Gastrocnemius medialis (tissue), 4 donors: Measurements from ENCODE around the gene SEC14L1. TPM values are rescaled to one million over a fixed set of nuclear protein-coding genes. Genes with fewer than 3 reads are reported as not detected.

Experiments used
- ATAC-seq, 2 donors: fragments of 150-250 bp; one replicate each; pipeline ENCODE4 v1.9.1; 2016
- DNase-seq, 2 donors: peaks; one replicate each; pipeline ENCODE4 v3.0.0-alpha.2; 2019
- H3K27ac ChIP-seq, 4 donors: fragments of 200-600 bp; sonication (generic); 1 replicate in 1 of 4; 2 replicates in 3 of 4; pipeline ENCODE4 v1.5.1; 2016 to 2018; ENCODE audit warnings: mild to moderate bottlenecking in 2 of 4, moderate library complexity in 1 of 4
- H3K27me3 ChIP-seq, 3 donors: fragments of 200-600 bp; sonication (generic) in 2 of 3; 1 replicate in 1 of 3; 2 replicates in 2 of 3; pipeline versions ENCODE4 v1.5.1 to v1.6.0; 2016 to 2019; ENCODE audit warnings: mild to moderate bottlenecking in 1 of 3, moderate library complexity in 1 of 3
- H3K36me3 ChIP-seq, 2 donors: fragments of 200-600 bp; sonication (generic) in 1 of 2; one replicate each; pipeline ENCODE4 v1.5.1; 2017 to 2018
- H3K4me1 ChIP-seq, 2 donors: fragments of 200-600 bp; sonication (generic) in 1 of 2; one replicate each; pipeline ENCODE4 v1.5.1; 2016 to 2017; ENCODE audit warnings: mild to moderate bottlenecking in 2 of 2
- H3K4me3 ChIP-seq, 4 donors: fragments of 200-600 bp; sonication (generic) in 3 of 4; 1 replicate in 1 of 4; 2 replicates in 3 of 4; pipeline ENCODE4 v1.5.1; 2016 to 2019; ENCODE audit warnings: mild to moderate bottlenecking in 2 of 4
- H3K9me3 ChIP-seq, 3 donors: fragments of 200-600 bp; sonication (generic) in 2 of 3; 1 replicate in 1 of 3; 2 replicates in 2 of 3; pipeline ENCODE4 v1.5.1; 2016 to 2019
- POLR2A ChIP-seq, 2 donors: fragments of 450-650 bp; IDR thresholded peaks; one replicate each; pipeline ENCODE4 v1.6.1; 2017; ENCODE audit warnings: antibody characterized with exemption in 2 of 2, mild to moderate bottlenecking in 2 of 2, moderate library complexity in 2 of 2
- in situ Hi-C, 4 donors: fragments of 200-750 bp; cut with MboI; loops; one replicate each; pipeline versions ENCODE4 v1.15.0 to v1.8.0; 2017; ENCODE audit warnings: low sequenced_read_pairs in 4 of 4
- intact Hi-C: fragments of 100-400 bp; cut with DNase I; formaldehyde crosslinking; loops from one replicate; pipeline ENCODE4 v1.15.1; 2023; ENCODE audit warnings: low total_unique reads
- total RNA-seq, 4 donors: library from RNA; depleted of rRNA; stranded (reverse); fragments of >200 nt; gene quantifications; one replicate each; pipeline versions ENCODE4 v1.1.0 to v1.2.3, GENCODE V29; 2016
- TF ChIP-seq, protein P1 (sequence below), 5 experiments: fragments of 450-650 bp in 3 of 5; fragments of 200-600 bp in 2 of 5; sonication (generic) in 2 of 5; IDR thresholded peaks in 4 of 5; conservative IDR thresholded peaks in 1 of 5; 1 replicate in 4 of 5; 2 replicates in 1 of 5; pipeline ENCODE4 v1.5.1; 2016 to 2019; ENCODE audit warnings: antibody characterized with exemption in 5 of 5, mild to moderate bottlenecking in 3 of 5, moderate library complexity in 3 of 5

SEC14L1 gene
- total RNA-seq, 4 donors from 2014 or later: 55.0 to 94.1 (median 73.7) TPM

DNA sequence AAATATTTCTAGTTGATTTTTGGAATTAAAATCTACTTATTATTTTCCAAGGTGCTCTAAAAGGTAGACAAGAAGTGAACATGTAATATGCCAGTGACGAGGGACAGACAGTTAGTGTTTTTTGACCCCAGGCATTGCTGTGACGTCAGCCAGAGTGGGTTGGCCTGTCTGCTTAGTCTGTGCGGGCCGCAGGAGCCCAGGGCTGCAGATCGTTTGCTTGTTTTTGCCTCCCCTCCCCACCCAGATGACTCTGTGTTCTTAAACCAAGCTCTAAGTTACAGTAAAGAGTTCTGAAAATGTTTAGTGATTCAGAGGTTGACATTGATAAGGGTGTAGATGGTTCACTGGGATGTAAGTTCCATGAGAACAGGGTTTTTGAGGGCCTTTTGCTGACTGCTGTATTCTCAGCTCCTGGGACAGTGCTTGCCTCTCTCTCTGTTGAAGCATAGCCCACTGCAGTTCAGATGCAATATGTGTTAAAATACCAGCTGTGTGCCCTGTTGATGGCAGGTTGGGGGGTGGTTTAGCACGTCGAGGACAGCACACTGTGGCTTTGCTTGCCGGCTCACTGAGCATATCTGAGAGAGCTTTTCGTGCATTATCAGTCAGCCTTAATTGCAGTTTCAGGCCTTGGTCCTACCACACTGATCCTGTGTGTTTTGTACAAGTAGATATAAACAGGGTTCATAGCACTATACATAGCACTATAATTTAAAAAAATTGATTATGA lies 64.8 kb downstream of the SEC14L1 start:
- H3K27ac ChIP-seq: peak overlapping the region; percentile 2 to 34 (median 13)
- peaks cover 2 to 90% of the 10 kb centered on the region in 2 donors for H3K36me3 ChIP-seq
- DNase-seq: no peak
- H3K4me1 ChIP-seq: peaks cover 31 to 34% of the 10 kb centered on the region in 2 donors
- H3K9me3 ChIP-seq: no peaks in the 10 kb centered on the region
- in situ Hi-C loops (no loop called here), intact Hi-C loops (loop anchor here (5.0 kb wide), 1 partner anchor 43 kb away; no protein-coding TSS in a partner anchor)
- ATAC-seq: no peak
- H3K27me3 ChIP-seq: no peaks in the 10 kb centered on the region
- TF ChIP-seq, protein P1, sequence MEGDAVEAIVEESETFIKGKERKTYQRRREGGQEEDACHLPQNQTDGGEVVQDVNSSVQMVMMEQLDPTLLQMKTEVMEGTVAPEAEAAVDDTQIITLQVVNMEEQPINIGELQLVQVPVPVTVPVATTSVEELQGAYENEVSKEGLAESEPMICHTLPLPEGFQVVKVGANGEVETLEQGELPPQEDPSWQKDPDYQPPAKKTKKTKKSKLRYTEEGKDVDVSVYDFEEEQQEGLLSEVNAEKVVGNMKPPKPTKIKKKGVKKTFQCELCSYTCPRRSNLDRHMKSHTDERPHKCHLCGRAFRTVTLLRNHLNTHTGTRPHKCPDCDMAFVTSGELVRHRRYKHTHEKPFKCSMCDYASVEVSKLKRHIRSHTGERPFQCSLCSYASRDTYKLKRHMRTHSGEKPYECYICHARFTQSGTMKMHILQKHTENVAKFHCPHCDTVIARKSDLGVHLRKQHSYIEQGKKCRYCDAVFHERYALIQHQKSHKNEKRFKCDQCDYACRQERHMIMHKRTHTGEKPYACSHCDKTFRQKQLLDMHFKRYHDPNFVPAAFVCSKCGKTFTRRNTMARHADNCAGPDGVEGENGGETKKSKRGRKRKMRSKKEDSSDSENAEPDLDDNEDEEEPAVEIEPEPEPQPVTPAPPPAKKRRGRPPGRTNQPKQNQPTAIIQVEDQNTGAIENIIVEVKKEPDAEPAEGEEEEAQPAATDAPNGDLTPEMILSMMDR (IDR thresholded peaks at IDR 0.05 in 4 of 5, conservative IDR thresholded peaks at IDR 0.05 in 1 of 5): no peak
- no peak for TF ChIP-seq POLR2A (IDR thresholded peaks at IDR 0.05)
- no peak overlapping the region for H3K4me3 ChIP-seq

DNA sequence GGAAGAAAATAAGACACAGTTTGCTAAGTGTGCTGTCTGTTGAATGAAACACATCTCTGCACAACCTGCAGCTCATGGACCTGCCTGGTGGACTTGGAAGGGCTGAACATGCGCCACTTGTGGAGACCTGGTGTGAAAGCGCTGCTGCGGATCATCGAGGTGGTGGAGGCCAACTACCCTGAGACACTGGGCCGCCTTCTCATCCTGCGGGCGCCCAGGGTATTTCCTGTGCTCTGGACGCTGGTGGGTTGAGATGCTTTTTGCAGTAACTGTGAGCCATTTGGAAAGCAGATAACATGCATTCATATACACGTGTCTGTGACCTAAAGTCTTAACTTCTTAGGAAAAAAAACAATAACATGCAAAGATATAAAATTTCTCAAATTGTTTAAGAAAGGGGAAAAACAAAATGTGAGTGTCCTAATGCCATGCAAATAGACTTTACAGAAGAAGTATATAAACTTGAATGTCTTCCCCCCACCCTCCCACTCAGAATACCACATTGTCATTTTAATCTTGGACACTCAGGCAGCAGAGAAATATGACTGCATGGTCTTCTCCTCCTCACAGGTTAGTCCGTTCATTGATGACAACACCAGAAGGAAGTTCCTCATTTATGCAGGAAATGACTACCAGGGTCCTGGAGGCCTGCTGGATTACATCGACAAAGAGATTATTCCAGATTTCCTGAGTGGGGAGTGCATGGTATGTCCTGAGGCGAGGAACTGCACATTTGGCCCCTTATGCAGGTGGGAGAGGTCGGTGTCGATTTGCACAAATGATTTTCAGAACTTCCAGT lies 65.6 kb downstream of the SEC14L1 start:
- peaks cover 32 to 38% of the 10 kb centered on the region in 2 donors for H3K4me1 ChIP-seq

DNA sequence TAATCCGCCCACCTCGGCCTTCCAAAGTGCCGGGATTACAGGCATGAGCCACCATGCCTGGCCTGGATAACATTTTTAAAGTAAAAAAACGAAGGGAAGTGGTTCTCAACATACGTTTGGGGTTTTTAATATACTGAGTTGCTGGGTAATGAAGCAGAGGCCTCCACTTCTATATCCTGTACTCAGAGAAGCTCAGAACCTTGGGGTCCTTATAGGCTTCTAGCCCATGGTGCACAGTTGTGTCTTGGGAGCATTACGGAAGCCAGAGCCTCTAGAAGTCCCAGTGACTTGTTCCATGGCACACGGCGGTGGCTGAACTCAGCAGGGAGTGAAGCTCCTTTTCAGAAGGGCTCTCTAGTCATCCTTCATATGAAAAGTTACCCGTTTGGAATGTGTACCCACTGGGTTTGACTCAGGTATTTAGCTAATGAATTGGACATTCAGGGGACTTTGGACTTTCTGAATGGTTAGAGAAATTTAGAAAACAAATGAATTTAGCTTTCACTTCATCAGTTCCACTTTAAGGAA lies 67.0 kb downstream of the SEC14L1 start:
- DNase-seq: no peak
- in situ Hi-C loops (no loop called here), intact Hi-C loops (loop anchor here (2.0 to 5.0 kb wide), 3 partner anchors 39 to 121 kb away; no protein-coding TSS in a partner anchor)
- Histone ChIP-seq H3K9me3 (no peaks in the 10 kb centered on the region), H3K36me3 (peaks cover 2 to 90% of the 10 kb centered on the region in 2 donors), H3K4me3 (no peak overlapping the region), H3K4me1 (peaks cover 32 to 38% of the 10 kb centered on the region in 2 donors), H3K27me3 (no peaks in the 10 kb centered on the region), H3K27ac (peak overlapping the region; percentile 73 to 86 (median 80))
- ATAC-seq: no peak
- TF ChIP-seq, protein P1 (IDR thresholded peaks at IDR 0.05 in 4 of 5, conservative IDR thresholded peaks at IDR 0.05 in 1 of 5): no peak
- TF ChIP-seq POLR2A (IDR thresholded peaks at IDR 0.05): no peak

More for the DNA sequence above, 65.6 kb downstream of the SEC14L1 start:
- no peak for DNase-seq
- Histone ChIP-seq H3K27me3 (no peaks in the 10 kb centered on the region), H3K9me3 (no peaks in the 10 kb centered on the region), H3K27ac (peak overlapping the region in 3 of 4 donors; percentile 78 to 86 (median 81)), H3K4me3 (no peak overlapping the region), H3K36me3 (peaks cover 2 to 90% of the 10 kb centered on the region in 2 donors)
- in situ Hi-C loops: no loop called here
- intact Hi-C loops: loop anchor here (5.0 kb wide), 1 partner anchor 44 kb away; no protein-coding TSS in a partner anchor
- peak in 1 of 2 donors; percentile 17 for TF ChIP-seq POLR2A (IDR thresholded peaks at IDR 0.05)
- TF ChIP-seq, protein P1 (IDR thresholded peaks at IDR 0.05 in 4 of 5, conservative IDR thresholded peaks at IDR 0.05 in 1 of 5): no peak
- ATAC-seq: no peak

DNA sequence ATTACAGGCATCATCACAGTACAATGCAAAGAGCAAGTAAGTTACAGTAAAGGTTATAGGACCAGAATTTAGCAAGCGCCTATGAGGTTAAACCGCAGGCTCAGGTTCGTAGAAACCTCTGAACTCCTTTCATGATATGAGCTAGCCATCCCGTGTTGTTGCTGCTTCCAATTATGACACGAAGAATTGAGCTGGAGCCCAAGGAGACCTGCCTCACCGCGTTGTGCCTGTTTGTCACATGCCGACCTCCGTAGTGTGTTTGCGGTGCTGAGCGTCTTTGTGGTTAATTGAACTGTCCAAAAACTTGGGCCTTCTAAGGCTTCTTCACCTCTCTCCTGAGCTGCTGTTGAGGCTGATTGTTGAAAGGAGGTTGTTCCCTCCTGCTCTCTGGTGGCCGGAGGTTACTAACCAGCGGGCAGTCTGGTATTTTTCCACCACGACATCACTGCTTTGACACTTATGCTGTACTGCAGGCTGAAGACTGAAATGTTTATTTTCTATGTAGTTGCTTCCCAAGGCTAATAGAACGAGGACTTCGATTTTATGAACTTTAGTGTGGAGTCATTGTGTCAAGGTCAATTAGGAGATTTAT lies 67.5 kb downstream of the SEC14L1 start:
- DNase-seq (peak; percentile 68 to 77), ATAC-seq (peak; percentile 80 to 93)
- intact Hi-C loops (loop anchor here (2.0 to 5.0 kb wide), 3 partner anchors 38 to 122 kb away; no protein-coding TSS in a partner anchor), in situ Hi-C loops (no loop called here)
- Histone ChIP-seq H3K9me3 (no peaks in the 10 kb centered on the region), H3K4me1 (peaks cover 32 to 38% of the 10 kb centered on the region in 2 donors), H3K36me3 (peaks cover 2 to 90% of the 10 kb centered on the region in 2 donors), H3K4me3 (no peak overlapping the region), H3K27ac (peak overlapping the region; percentile 73 to 86 (median 80)), H3K27me3 (no peaks in the 10 kb centered on the region)
- no peak for TF ChIP-seq POLR2A (IDR thresholded peaks at IDR 0.05)
- TF ChIP-seq, protein P1 (IDR thresholded peaks at IDR 0.05 in 4 of 5, conservative IDR thresholded peaks at IDR 0.05 in 1 of 5): peak; percentile 41 to 50 (median 47)
